Hematopoietic multipotent progenitor cell treated with erythropoietin and hydrocortisone succinate and interleukin-3 and kit ligand, for 17 days (in vitro differentiated cells): ENCODE data around the gene KIF26A.

Source experiments
- DNase-seq: peaks from one replicate; pipeline ENCODE4 v3.0.0-alpha.2; 2015; ENCODE audit warnings: low spot score

The KIF26A gene

DNA sequence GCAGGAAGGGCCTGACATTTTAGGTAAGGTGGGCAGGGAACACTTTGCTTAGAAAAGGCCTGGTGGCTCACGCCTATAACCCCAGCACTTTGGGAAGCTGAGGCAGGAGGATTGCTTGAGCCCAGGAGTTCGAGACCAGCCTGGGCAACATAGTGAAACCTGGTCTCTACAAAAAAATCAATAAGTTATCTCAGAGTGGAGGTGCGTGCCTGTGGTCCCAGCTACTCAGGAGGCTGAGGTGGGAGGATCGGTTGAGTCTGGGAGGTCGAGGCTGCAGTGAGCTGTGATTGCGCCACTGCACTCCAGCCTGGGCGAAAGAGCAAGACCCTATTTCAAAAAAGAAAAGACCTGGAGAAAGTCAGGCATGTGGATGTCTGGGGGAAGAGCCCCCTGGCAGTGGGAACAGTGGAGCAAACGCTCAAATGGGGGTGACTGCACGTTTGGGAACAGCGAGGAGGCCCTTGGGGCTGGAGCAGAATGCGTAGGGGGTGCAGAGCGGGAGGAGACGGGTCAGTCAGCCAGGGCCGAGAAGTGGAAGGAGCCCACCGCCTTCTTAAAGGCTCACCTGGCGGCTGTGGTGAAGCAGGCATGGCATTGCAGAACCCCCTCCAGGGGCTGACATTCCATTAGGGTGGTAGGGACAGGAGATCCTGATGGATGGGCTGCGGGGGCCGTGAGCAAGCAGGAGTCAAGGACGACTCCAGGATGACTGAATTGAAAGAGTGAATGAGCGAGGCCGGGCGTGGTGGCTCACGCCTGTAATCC is 6.2 kb upstream of the KIF26A start:
- no peak for DNase-seq

DNA sequence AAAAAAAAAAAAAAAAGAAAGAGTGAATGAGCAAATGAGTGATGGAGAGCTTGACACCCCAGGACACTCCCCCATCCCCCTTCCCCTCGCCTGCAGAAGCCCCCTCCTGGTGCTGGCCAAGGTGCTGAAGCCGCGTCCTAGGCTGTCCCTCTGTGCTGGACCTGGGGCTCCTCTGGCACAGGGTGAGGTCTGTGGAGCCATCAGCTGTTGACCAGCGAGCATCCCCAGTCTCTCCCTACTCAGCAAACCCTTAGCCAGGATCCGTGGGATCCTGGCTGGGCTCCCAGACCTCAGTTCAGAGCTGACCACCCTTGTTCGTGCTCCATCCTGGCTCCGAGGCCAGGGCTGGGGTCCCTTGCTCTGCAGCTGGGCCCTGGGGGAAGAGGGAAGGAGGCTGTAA is 5.4 kb upstream of the KIF26A start:
- no peak for DNase-seq

DNA sequence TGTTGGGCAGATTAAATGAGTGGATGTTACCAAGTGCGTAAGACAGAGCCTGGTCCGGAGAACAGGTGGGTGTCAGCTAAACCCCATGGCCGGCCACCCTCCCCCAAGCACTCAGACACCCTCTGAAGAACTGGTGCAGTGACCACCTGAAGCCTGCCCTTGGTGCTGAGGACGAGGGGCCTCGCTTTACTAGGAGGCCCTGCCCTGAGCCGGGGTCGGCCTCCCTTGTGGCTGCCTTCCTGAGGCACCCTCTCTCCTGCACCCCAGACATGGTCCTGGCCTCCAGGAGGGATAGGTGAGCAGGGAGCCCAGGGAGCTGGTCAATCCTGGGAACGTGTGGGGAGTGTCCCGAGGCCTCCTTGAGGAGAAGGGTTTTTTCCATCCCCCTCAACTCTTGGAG is 4.9 kb upstream of the KIF26A start:
- no peak for DNase-seq

DNA sequence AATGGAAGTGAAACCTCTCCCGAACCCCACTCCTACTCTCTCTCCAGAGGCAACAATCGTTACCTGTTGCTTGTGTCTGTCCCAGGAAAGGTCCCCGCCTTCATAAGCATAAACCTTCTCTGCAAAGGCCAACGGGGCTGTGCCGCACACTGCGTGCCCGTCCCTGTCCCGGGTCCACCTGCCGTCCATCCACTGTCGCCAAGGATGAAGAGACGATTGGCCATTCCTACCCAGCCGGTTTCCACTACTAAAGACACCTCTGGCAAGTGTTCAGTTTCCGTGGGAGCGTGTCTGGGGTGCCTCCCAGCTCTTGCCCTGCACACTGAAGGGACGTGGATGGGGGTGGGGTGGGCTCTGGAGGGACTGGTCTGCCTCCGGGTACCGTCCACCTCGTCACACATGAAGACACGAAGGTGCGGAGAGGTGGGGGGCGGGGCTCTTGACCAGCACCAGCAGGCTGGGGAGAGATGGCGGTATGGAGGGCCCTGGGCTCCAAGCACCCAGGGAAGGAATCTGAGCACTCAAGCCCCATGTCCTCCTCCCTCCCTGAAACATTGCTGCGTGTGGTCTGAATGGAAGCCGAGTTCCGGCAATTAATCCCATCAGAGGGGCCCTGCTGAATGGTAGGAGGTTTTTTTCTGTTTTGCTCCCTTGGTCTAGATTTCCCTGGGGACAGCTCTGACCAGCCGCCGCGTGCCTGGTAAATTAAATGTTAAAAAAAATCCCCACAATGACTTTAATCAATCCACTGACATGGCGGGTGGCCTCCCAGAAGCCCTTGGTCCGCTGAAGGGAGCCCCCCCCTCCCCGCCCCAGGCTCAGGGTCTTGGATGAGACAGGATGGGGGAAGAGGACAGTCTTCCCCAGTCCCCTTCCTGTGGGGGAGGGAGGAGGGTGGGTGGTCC is 4.1 kb upstream of the KIF26A start:
- DNase-seq: no peak

DNA sequence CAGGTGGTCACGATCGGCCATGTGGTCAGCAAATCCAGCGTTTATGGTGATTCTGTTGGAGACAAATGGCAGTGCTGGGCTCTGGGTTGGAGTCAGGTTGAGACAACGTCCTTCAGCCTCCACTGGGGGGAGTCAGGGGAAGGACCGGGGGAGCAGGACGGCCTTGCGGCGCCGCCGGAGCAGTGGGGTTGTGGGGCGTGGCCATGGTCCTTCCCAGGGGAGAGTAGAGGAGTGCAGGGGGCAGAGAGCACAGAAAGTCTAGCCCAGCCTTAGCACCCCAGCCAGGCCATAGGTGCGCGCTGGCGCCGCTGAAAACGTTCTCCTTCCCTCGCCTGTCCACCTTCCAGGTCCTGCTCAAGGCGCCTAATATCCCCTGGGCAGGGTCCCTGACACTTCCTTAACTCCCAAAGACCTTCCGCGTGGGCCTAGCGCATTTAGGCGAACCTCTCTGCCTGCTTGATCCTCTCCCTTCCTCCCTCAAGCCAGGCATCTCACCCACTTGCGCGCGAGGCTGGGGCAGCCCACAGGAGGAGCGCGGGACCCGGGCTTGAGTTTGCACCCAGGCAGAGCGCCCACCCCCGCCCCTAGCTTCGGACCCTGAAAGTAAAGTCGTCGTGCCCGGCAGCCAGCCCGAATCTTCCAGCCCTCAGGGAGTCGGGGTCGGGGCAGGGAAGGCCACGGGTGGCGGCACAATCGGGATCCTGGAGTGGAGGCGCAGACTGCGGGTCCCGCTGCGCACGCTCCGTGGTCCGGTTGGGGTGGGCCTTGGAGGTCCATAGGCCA is 3.1 kb upstream of the KIF26A start:
- DNase-seq: no peak

DNA sequence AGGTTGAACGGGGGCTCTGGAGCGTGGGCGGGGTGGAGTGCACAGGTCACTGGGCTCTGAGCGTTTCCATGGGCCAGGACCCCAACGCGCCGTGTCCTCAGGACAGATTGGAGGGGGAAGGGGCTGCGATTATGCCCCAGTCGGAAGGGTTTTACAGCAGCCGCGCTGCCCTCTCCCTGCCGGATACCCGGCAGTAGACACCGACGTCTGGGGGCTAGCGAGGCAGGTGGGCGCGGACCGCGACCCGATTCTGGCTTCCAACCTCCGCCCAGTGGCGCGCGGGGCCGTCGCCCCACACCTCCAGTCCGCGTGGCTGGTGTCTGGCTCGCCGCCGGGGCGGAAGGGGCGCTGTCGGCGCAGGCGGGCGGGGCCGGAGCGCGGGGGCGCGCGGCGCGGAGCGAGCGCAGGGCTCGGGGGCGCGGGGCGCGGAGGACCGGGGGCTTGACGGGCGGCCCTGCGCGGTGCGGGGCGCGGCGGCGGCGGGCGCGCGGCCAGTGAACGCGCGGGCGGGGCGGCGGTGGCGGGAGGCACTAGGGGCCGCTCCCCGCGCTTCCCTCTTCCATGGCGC is 2.4 kb upstream of the KIF26A start:
- DNase-seq: no peak

DNA sequence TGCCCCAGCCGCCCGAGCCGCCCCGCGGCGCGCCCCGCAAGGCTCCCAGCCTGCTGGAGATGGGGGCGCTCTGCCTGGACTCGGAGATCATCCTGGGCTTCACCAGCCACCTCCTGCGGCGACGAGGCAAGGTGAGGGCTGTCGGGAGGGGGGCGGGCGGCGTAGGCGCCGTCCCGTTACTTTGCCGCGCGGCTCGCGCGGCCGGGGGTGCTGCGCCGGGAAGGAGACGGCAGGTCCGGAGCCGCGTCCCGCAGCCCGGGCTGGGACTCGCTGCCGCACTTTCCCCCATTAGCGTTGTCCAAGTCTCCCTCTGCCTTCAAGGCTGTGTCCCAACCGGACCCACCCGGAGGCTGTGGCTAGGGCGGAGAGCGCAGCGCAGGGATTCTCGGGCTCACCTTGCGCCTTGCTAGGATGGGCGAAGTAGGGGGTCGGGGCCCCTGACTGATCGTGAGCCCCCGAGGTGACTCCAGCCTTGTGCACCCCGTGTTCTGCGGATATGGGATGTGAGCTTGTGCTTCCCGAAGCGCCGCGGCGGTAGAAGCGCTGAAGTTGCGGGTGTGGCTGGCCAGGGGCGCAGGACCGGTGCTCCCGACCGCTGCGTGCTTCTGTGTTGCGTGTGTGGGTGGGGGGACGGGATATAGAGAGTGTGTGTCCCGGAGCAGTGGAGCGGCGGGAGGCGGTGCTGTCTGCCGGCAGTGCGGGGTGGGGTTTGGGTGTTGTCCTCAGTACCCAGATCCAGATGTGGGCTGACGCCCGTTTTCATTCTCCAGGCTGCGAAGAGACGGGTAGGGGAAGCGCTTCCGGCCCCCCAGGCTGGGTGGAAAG is 1.7 kb upstream of the KIF26A start:
- DNase-seq: no peak

DNA sequence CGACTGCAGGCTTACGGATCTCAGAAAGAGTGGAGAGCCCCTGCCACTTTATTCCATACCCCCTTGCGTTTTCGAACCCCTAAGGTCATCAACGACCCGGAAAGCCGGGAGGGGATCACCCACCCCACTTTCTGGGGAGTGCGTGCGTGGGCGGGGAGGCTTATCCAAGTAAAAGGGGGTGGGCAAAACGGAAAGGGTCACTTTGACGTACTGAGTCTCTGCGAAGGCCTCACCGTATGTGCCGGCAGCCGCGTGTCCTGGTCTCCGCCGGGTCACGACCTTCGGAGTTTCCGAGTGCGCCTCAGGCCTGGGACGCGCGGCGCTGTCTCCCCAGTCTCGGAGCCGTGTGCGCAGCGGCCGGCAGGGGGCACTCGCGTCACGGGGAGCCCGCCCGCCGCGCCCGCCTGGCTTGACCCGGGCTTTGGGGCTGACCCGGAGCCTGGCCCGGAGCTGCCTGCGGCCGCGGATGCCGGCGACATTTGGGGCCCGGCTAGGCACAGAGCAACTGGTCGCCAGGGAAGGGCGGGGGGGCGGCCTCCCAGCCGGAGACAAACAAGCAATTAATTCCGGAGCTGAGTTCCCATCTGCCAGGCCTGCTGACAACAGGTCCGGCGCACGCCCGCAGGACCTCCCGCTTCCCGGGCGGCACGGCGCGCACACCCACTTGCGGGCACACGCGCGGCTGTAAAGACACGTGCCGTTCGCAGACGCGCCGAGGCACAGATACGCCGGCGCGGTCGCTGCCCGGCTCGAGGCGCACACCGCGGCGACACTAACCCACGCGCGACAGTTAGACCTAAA is 890 bp upstream of the KIF26A start:
- peak; percentile 83 for DNase-seq

DNA sequence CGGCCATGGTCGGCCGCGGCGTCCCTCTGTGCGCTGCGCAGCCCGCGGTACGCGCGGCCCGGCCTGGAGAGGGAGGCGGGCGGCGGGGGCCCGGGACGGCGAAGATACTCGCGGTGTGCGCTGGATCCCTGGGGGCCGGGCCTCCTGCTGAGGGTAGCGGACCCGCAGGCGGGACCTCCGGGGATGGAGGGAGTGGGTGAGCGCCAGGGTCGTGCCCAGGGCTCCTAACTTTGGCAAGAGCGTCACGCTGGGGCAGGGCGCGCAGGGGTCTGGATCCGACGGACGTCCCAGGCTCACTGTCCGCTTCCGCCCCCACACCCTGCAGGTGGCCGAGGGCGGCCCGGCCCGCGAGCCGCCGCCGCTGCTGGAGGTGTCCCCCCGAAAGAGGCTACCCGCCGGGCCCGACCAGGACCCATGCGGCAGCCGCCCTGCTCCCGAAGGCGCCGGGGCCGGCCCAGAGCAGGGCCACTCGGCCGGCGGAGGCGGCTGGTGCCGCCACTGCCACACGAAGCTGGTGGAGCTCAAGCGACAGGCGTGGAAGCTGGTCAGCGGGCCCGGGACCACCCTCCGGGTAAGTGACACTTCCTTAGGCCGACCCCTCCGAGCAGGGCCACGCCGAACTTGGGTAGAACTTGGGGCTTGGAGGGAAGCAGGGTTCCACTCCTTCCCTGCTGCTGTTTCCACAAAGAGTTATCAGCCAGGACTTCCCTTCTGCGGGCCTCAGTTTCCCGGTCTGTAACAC is 502 bp downstream of the KIF26A start:
- peak; percentile 29 for DNase-seq

DNA sequence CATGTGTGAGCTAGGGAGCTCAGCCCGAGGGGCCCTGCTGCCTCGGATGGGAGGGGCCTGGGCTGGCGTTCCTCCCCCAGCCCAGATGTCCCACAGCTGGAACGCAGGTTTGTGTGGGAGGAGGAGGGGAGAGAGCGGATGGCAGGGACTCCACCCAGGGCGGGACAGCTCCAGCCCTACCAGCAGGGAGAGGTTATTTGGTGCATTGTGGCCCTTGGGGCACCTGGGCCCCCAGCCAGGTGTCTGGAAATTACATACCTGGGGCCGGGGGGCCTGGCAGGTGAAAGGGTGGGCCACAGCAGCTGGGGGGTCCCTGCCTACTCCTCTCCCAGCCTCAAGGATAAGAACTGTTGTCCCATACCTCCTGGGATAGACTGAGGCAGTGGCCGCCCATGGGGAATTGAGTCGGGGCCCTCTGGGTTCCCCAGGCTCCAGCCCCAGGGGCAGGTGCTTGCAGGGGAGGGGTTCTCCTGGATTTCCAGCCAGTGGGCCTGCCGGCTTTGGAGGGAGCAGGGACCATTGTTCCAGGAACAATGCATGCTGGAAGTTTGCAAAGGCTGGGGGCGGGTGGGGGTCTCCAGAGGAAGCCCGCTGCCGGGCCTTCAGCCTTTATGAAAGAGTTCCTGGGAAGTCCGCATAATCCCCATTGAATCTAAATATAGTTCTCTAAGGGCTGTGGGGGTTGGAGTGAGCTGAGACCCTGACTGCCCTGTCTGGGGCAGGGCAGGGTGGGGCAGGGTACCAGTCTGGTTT is 1.2 kb downstream of the KIF26A start:
- DNase-seq: peak; percentile 65

DNA sequence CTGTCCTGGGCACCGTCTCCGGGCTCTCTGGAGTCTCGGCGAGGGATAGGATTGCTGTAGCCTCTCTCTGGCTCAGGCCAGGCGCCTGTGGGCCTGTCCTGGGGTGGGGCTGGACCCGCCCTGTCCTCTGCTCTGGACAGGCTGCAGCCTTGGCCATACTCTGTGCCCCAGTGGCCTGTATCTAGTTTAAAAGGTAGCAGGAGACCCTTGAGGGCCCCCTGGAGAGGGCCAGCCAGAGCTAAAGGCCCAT is 1.8 kb downstream of the KIF26A start:
- no peak for DNase-seq

DNA sequence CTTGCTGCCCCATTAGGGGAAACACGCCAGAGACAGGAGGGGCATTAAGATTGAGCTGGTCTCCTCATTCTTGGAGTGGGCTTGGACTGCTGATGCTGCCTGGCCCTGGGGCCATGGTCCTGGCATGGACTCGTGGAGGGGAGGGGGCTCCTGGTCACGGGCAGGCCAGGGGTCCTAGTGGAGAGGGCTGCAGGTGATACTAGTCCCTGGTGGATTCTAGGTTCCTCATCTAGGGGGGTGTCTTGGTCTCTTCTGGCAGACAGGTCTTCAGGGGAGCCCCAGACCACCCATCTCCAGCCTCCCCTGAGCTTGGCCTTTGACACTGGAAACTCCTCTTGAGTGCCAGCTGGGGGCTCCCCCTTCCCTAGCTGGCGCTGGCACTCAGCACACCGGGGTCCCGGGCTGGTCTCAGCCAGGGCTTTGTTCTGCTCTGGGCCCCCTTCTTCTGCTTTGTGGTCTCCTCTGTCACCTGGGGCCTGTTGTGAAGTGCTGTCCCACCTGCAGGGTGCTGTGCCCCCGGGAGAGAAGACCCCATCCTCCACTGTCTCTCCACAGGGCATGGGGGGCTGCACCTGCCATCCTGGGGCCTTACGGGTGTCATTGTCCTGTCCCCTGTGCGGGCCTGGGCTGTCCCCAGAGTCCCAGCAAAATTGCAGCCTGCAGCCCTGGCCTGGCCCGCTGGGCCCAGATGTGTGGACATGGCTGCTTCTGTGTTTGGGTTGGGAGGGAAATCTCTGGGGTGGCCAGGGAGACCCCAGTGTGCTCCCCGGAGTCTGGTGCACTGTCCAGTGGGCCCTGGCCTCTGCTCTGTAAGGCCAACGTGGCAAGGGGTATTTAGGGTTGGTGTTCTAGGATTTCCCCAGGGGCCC is 2.3 kb downstream of the KIF26A start:
- DNase-seq: no peak

DNA sequence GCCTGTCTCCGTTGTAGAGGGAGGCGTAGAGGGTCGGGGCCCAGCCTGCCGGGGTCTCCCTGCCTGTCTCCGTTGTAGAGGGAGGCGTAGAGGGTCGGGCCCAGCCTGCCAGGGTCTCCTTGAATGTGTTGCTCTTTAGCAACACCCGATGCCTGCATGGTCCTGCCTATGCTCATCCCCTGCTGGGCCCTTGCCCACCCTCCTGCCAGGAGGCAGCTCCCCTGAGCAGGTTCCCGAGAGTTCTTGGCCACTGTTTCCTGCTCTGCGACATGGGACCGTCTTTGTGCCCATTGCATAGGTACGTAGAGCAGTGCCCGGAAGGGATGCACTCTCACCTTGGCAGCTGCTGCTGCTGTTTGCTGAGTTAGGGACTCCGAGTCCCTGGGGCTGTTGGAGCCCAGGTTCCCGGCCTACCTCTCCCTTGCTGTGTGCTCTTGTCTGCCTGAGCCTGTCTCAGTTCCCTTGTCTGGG is 3.3 kb downstream of the KIF26A start:
- no peak for DNase-seq

DNA sequence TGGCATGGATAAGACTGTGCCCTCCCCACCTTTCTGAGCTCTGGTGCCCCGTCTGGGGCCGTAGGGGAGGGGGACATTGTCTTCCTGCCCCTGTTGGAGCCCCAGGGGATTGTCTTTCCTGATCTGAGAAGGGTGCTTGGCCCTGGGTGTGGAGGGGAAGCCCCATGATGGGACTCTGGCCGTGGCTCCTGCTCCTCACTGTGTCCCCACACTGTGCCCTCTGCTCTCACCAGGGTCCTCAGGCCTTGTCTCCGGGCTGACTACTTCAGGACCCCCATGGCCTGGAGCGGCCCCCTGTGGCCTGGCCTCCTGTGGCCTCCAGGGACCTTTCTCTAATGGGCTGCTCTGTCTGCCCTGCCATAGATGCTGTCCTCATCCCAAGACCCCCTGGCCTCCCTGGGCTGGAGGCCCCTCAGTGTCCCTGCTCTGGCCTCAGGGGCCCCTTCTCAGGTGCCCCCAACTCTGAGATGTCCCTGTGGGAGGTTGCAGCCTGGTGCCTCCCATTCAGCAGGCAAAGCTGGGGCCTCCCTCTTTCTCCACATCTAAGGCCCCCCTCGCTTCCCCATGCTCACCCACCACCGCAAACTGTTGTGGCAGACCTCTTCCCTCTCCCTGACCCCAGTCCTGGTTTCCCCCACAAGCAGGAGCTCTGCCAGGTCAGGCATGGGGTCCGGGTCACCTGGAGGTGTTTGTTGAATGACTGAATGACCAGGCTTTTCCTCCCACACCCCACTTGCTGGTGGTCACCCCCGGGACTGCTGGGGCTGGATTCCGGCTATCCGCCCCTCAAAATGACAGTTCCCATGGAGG is 4.0 kb downstream of the KIF26A start:
- DNase-seq: no peak

DNA sequence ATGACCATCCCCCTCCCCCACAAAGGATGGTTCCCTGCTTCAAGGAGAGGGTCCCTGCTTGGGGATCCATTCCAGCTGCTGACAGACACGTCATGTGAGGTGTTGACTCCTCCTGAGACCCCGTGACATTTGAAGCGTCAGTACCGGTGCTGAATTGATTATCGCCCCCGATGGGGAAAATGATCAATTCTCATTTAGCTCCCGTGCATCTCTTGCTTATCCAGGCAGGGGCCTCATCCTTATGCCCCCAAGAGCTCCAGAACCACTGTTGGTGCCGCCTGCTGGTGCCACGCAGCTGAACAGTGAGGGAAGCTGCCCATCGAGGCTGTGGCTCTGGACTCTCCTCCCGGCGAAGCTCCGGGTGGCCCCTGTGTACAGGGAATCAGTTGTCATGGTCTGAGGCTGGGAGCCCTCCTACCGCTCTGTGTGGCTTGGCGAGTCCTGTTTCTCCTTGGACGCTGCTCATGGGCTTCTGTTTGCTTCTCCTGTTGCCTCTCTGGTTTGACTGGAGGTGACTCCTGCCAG is 4.6 kb downstream of the KIF26A start:
- DNase-seq: no peak

DNA sequence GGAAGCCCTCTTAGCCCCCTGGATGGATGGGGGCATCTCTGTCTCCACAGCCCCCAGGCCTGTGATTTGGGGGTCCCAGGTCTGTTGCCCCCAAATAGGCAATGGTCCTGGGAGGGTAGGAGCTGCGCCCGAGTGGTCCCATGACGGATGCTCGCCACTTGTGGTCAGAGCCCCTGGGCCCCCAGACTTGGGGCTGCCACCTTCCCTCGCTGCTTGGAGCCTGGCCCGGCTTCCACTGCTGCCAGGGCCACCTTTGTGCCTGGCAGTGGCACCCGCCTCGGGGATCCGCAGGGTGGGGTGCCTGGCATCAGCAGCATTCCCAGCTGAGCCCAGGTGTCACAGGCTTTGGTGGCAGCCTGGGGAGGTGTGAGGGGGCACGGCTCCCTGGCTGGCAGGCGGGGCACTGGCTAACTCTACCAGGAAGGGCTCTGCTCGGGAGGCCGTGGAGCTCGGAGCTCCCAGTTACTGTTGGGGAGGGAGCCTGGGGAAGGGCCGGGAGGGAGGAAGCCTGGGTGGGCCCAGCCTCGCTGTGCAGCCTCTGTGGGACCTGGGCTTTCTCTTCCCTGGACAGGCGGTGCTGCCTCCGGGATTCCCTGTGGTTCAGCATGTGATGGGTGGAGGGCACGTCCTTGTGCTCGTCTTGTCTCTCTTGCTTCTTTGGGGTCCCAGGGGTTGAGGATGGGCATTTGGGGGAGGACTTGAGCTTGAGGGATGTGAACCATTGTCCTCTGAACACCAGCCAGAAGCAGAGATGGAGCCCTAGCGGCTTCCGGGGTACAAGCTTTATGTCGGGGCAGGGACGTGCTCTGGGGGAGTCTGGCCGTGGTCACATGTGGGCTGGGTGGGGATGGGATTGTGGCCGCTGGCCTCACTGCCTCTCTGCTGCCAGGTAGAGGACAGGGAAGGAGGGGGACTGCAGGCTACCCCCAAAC is 5.4 kb downstream of the KIF26A start:
- no peak for DNase-seq
